Endothelial cell (in vitro differentiated cells): ENCODE measurements around the gene CCDC27. TPM values are rescaled to one million over a fixed set of nuclear protein-coding genes. Genes with fewer than 3 reads are reported as not detected.

ENCODE experiments used
- DNase-seq: peaks from one replicate; pipeline ENCODE4 v3.0.0; 2021; ENCODE audit warnings: low spot score
- H3K27ac Mint-ChIP-seq: one replicate; pipeline ENCODE4 v1.8.0; 2021; ENCODE audit warnings: mixed read lengths, inconsistent platforms; ENCODE audit not compliant: unreplicated experiment
- H3K27me3 Mint-ChIP-seq: one replicate; pipeline ENCODE4 v1.8.0; 2021; ENCODE audit warnings: mild to moderate bottlenecking, moderate library complexity, mixed read lengths, inconsistent platforms; ENCODE audit not compliant: unreplicated experiment
- H3K36me3 Mint-ChIP-seq: one replicate; pipeline ENCODE4 v1.8.0; 2021; ENCODE audit warnings: mild to moderate bottlenecking, low read depth, mixed read lengths, inconsistent platforms; ENCODE audit not compliant: unreplicated experiment
- H3K4me1 Mint-ChIP-seq: one replicate; pipeline ENCODE4 v1.8.0; 2021; ENCODE audit warnings: mild to moderate bottlenecking, mixed read lengths, inconsistent platforms; ENCODE audit not compliant: unreplicated experiment
- H3K4me3 Mint-ChIP-seq: one replicate; pipeline ENCODE4 v1.8.0; 2021; ENCODE audit warnings: mild to moderate bottlenecking, mixed read lengths, inconsistent platforms; ENCODE audit not compliant: unreplicated experiment
- H3K9me3 Mint-ChIP-seq: one replicate; pipeline ENCODE4 v1.8.0; 2021; ENCODE audit warnings: mixed read lengths, inconsistent platforms; ENCODE audit not compliant: unreplicated experiment
- CTCF ChIP-seq: fragments of 200-600 bp; sonication (generic); IDR thresholded peaks from one replicate; pipeline ENCODE4 v1.5.0; 2021; ENCODE audit warnings: antibody characterized with exemption; ENCODE audit not compliant: unreplicated experiment
- total RNA-seq: library from RNA; stranded (reverse); fragmentation: NEBNext Ultra II Directional; extraction: Animal tissue kit (Norgen Biotek cat#: 25700); gene quantifications from one replicate; pipeline ENCODE4 v1.2.1, GENCODE V29; 2021; ENCODE audit not compliant: unreplicated experiment

The CCDC27 gene
- total RNA-seq, 1 donor from 2014 or later = not detected

GRCh38 chr1:3710251-3710650, 42.0 kb upstream of the CCDC27 start:
- H3K27ac Mint-ChIP-seq = no peak overlapping the region

GRCh38 chr1:3711381-3711779, 40.9 kb upstream of the CCDC27 start:
- no peaks in the 10 kb centered on the region for H3K36me3 Mint-ChIP-seq
- no peak for DNase-seq
- no peaks in the 10 kb centered on the region for H3K9me3 Mint-ChIP-seq
- H3K27ac Mint-ChIP-seq = no peak overlapping the region
- peaks cover 12% of the 10 kb centered on the region for H3K27me3 Mint-ChIP-seq
- no peak for TF ChIP-seq CTCF
- no peak overlapping the region for H3K4me3 Mint-ChIP-seq
- peaks cover 4% of the 10 kb centered on the region for H3K4me1 Mint-ChIP-seq

More at GRCh38 chr1:3710251-3710650, 42.0 kb upstream of the CCDC27 start:
- no peaks in the 10 kb centered on the region for H3K9me3 Mint-ChIP-seq
- no peak for DNase-seq
- peaks cover 13% of the 10 kb centered on the region for H3K27me3 Mint-ChIP-seq
- H3K4me1 Mint-ChIP-seq = peaks cover 4% of the 10 kb centered on the region
- H3K4me3 Mint-ChIP-seq = no peak overlapping the region
- no peaks in the 10 kb centered on the region for H3K36me3 Mint-ChIP-seq
- TF ChIP-seq CTCF = no peak

GRCh38 chr1:3711780-3712451, 40.3 kb upstream of the CCDC27 start:
- Mint-ChIP-seq H3K27ac (no peak overlapping the region), H3K9me3 (no peaks in the 10 kb centered on the region), H3K4me3 (no peak overlapping the region), H3K36me3 (no peaks in the 10 kb centered on the region), H3K27me3 (peaks cover 13% of the 10 kb centered on the region), H3K4me1 (peaks cover 4% of the 10 kb centered on the region)
- TF ChIP-seq CTCF = no peak
- no peak for DNase-seq

GRCh38 chr1:3712573-3713535, 39.4 kb upstream of the CCDC27 start:
- Mint-ChIP-seq H3K9me3 (no peaks in the 10 kb centered on the region), H3K27ac (no peak overlapping the region), H3K4me1 (no peaks in the 10 kb centered on the region), H3K27me3 (peaks cover 11% of the 10 kb centered on the region), H3K36me3 (no peaks in the 10 kb centered on the region), H3K4me3 (no peak overlapping the region)
- no peak for DNase-seq
- no peak for TF ChIP-seq CTCF
